Measurements from ENCODE around the gene ADAM15. TPM values are rescaled to one million over a fixed set of nuclear protein-coding genes. Genes with fewer than 3 reads are reported as not detected.
A peak's percentile ranks its signal among the peaks of the same experiment; 100 is the strongest.

ADAM15 gene
- polyA plus RNA-seq, 2 of the 4 experiments (the other 2 are of a cell fraction): 25.6 to 33.0 TPM

DNA sequence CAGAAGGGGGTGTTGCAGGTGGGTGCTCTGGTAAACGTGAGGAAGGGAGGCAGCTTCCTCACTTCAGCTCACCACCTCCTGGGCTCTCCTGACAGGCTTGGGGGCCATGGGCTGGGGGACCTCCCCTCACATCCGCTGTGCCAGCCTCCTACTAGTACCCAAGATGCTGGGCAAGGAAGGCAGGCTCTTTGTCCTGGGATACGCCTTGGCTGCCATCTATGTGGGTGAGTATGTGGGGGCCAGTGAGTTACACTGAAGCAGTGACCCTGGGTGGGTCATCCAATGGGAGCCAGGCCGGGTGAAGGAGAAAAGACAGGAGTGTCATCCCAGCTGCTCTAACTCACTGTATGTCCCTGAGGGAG lies 11.8 kb upstream of the ADAM15 start:
- 86% methylated on average over 4 of the region's 4 CpGs for WGBS (ENCODE audit: missing lambda C conversion rate)

GRCh38 chr1:155040358-155041093 lies 10.6 kb upstream of the ADAM15 start:
- Histone ChIP-seq H3K9me3 (no peaks in the 10 kb centered on the region), H3K4me3 (no peak overlapping the region), H3K4me1 (peaks cover 46% of the 10 kb centered on the region), H3K4me2 (no peak overlapping the region), H3K27ac (peak overlapping the region in 1 of 2 experiments; percentile 66; a peak in 1 of 6 replicates)
- DNase-seq (ENCODE audit: low read depth in 1 of 2, low spot score in 1 of 2) (no peak), ATAC-seq (no peak), FAIRE-seq (no peak)
- ChIA-PET POLR2A (no interaction called here), CTCF (interaction anchor here (1.4 to 1.5 kb wide), 2 partner anchors 45 to 371 kb away, joined by 4 to 5 read pairs; no protein-coding TSS in a partner anchor)
- TF ChIP-seq EHF (CRISPR knock-in tag; IDR thresholded peaks at IDR 0.05) (no peak), RNF2 (IDR thresholded peaks at IDR 0.05; ENCODE audit: borderline replicate concordance, low read depth) (no peak), BCL3 (IDR thresholded peaks at IDR 0.05) (no peak)
- WGBS (ENCODE audit: missing lambda C conversion rate): 93% methylated on average over 14 of the region's 14 CpGs

More for the DNA sequence above, 11.8 kb upstream of the ADAM15 start:
- TF ChIP-seq RFX5 (IDR thresholded peaks at IDR 0.05) (no peak), SREBF2 (IDR thresholded peaks at IDR 0.05) (no peak), CBX8 (IDR thresholded peaks at IDR 0.05) (no peak), CHD2 (IDR thresholded peaks at IDR 0.05; ENCODE audit: low read length, partially characterized antibody) (no peak), NPAS2 (CRISPR knock-in tag; IDR thresholded peaks at IDR 0.05; ENCODE audit: borderline replicate concordance) (no peak), HDAC2 (IDR thresholded peaks at IDR 0.05) (no peak), ZSCAN20 (CRISPR knock-in tag; IDR thresholded peaks at IDR 0.05) (no peak), RAD21 (conservative IDR thresholded peaks at IDR 0.05 in 1 of 2, IDR thresholded peaks at IDR 0.05 in 1 of 2) (no peak), MAFK (IDR thresholded peaks at IDR 0.05; ENCODE audit: partially characterized antibody) (no peak)
- TF ChIP-seq, protein P1, sequence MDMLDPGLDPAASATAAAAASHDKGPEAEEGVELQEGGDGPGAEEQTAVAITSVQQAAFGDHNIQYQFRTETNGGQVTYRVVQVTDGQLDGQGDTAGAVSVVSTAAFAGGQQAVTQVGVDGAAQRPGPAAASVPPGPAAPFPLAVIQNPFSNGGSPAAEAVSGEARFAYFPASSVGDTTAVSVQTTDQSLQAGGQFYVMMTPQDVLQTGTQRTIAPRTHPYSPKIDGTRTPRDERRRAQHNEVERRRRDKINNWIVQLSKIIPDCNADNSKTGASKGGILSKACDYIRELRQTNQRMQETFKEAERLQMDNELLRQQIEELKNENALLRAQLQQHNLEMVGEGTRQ (IDR thresholded peaks at IDR 0.05): no peak
- TF ChIP-seq, protein P2, sequence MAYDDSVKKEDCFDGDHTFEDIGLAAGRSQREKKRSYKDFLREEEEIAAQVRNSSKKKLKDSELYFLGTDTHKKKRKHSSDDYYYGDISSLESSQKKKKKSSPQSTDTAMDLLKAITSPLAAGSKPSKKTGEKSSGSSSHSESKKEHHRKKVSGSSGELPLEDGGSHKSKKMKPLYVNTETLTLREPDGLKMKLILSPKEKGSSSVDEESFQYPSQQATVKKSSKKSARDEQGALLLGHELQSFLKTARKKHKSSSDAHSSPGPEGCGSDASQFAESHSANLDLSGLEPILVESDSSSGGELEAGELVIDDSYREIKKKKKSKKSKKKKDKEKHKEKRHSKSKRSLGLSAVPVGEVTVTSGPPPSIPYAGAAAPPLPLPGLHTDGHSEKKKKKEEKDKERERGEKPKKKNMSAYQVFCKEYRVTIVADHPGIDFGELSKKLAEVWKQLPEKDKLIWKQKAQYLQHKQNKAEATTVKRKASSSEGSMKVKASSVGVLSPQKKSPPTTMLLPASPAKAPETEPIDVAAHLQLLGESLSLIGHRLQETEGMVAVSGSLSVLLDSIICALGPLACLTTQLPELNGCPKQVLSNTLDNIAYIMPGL (CRISPR knock-in tag; IDR thresholded peaks at IDR 0.05; ENCODE audit: borderline replicate concordance): no peak
- ATAC-seq (no peak), FAIRE-seq (no peak), DNase-seq (ENCODE audit: low read depth in 1 of 2, low spot score in 1 of 2) (no peak)
- Histone ChIP-seq H3K4me2 (peak overlapping the region; percentile 45), H3K4me3 (no peak overlapping the region), H3K27ac (peak overlapping the region; percentile 19 to 66; a peak in 4 of 6 replicates), H3K4me1 (peaks cover 34% of the 10 kb centered on the region), H3K9me3 (no peaks in the 10 kb centered on the region)
- ChIA-PET POLR2A (no interaction called here), CTCF (interaction anchor here (1.4 to 1.8 kb wide), 3 partner anchors 46 to 369 kb away, joined by 3 to 4 read pairs (median 4); partner anchors contain the start of gene KRTCAP2)

- Histone ChIP-seq H3K4me1 (peaks cover 47% of the 10 kb centered on the region), H3K4me3 (no peak overlapping the region), H3K27ac (peak overlapping the region in 1 of 2 experiments; percentile 16; a peak in 1 of 6 replicates), H3K4me2 (no peak overlapping the region), H3K9me3 (no peaks in the 10 kb centered on the region)
- 89% methylated on average over 5 of the region's 5 CpGs for WGBS (ENCODE audit: missing lambda C conversion rate)
- FAIRE-seq: no peak
- TF ChIP-seq CEBPB (IDR thresholded peaks at IDR 0.05) (no peak), RARB (CRISPR knock-in tag; IDR thresholded peaks at IDR 0.05) (no peak), HDAC2 (IDR thresholded peaks at IDR 0.05) (no peak)
- DNase-seq (ENCODE audit: low read depth in 1 of 2, low spot score in 1 of 2): no peak
- POLR2A ChIA-PET: no interaction called here
- CTCF ChIA-PET: interaction anchor here (5.9 kb wide), 1 partner anchor 43 kb away, joined by 36 read pairs; no protein-coding TSS in a partner anchor
- no peak for ATAC-seq
These were observed 8.3 kb upstream of the ADAM15 start for GRCh38 chr1:155042789-155043188.

Data from A549 (cell line).